Skin epidermis (tissue), 12 donors: Measurements from ENCODE around the gene ATAD5.
"Not testable (repeated sequence)": the region's sequence is repeated elsewhere in the genome, so short reads cannot be mapped to it uniquely, and the experiment has no call there.

ENCODE experiments used
- H3K27ac ChIP-seq, 21 experiments: fragments of 200-600 bp; sonication (generic) in 11 of 21; one replicate each; pipeline ENCODE4 v1.5.0; 2020; ENCODE audit warnings: mild to moderate bottlenecking in 3 of 21, inconsistent platforms in 2 of 21, moderate library complexity in 2 of 21
- H3K4me3 ChIP-seq, 7 experiments: fragments of 200-600 bp; sonication (generic) in 2 of 7; one replicate each; pipeline ENCODE4 v1.5.0; 2020; ENCODE audit warnings: inconsistent platforms in 2 of 7, mild to moderate bottlenecking in 2 of 7, moderate library complexity in 1 of 7

ATAD5 gene, protein sequence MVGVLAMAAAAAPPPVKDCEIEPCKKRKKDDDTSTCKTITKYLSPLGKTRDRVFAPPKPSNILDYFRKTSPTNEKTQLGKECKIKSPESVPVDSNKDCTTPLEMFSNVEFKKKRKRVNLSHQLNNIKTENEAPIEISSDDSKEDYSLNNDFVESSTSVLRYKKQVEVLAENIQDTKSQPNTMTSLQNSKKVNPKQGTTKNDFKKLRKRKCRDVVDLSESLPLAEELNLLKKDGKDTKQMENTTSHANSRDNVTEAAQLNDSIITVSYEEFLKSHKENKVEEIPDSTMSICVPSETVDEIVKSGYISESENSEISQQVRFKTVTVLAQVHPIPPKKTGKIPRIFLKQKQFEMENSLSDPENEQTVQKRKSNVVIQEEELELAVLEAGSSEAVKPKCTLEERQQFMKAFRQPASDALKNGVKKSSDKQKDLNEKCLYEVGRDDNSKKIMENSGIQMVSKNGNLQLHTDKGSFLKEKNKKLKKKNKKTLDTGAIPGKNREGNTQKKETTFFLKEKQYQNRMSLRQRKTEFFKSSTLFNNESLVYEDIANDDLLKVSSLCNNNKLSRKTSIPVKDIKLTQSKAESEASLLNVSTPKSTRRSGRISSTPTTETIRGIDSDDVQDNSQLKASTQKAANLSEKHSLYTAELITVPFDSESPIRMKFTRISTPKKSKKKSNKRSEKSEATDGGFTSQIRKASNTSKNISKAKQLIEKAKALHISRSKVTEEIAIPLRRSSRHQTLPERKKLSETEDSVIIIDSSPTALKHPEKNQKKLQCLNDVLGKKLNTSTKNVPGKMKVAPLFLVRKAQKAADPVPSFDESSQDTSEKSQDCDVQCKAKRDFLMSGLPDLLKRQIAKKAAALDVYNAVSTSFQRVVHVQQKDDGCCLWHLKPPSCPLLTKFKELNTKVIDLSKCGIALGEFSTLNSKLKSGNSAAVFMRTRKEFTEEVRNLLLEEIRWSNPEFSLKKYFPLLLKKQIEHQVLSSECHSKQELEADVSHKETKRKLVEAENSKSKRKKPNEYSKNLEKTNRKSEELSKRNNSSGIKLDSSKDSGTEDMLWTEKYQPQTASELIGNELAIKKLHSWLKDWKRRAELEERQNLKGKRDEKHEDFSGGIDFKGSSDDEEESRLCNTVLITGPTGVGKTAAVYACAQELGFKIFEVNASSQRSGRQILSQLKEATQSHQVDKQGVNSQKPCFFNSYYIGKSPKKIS (N-terminal part only)

DNA sequence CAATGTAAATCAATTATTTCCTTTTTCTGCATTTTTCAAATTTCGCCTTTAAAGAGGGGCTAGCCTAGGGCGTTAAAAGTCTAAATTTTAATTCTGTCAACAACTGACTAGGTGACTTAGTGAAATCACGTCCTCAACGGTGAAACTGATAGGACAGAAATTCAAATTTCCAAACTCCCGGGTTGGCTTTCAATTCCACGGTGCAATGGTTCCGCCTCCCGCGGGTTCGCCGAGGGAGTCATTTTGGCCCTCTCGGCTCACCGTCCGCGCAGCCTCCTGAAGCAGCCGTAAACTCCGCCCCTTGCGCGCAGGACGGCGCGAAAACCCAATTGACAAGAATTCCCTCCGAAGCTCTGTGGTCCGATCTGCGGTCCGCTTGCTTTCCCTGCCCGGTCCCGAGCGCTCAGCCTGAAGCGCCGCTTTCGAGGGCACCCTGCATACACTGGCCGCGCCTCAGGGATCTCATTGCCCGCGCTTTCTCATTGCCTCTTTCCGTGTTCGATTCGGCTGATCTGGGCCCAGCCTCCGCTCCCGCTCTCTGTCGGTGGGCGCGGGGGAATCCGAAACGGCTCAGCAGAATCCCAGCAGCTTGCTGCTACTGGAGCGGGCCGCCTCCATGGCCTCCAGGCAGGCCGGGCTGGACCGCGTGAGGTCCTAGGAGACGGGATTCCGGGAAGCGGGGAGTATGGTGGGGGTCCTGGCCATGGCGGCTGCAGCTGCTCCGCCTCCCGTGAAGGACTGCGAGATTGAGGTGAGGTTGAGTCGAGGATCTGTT, at the start of gene ATAD5:
Gene ATAD5 (plus strand): TSS at position 304 of the 775 bp plus-strand sequence. CDS start 382 bp downstream, at position 686.
- peak within 1 kb of the TSS; percentile 46 to 93 (median 78) for H3K4me3 ChIP-seq
- peak within 1 kb of the TSS in 19 of 21 experiments; percentile 11 to 84 (median 63) for H3K27ac ChIP-seq

DNA sequence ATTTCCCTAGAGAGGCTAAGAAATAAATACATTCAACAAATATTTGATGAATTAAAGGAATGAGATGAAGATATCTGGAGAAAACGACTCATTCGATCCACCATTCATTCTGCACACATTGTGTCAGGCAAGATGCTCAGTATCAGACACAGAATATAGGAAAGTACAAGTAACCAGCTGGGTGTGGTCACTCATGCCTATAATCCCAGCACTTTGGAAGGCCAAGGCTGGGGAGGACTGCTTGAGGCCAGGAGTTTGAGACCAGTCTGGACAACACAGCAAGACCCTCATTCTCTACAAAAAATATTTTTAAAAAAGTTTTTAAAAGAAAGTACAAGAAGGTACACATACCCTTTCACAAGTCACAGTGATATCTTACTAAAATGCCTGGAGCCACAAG, 49.6 kb upstream of the ATAD5 start:
- H3K4me3 ChIP-seq = no peak overlapping the region

DNA sequence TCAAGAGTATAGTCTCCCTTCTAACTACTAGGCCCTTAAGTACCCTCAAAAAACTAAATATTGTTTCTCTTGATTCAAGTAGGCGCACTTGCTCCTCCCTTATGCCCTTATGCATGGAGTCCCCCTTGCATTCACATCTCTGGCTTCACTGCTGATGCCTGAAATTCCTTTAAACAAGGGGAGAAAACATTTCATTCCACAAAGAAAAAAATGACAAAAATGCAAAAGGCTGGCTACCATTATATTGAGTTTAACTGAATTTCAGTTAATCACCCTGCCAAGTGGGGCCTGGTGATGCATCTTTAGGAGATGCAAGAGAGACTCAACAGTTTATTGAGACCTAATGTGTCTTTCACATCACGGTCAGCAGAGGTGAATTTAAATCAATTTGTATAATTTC, 42.8 kb upstream of the ATAD5 start:
- no peak overlapping the region for H3K4me3 ChIP-seq
- H3K27ac ChIP-seq = no peak overlapping the region

More for the DNA sequence above, 49.6 kb upstream of the ATAD5 start:
- H3K27ac ChIP-seq = no peak overlapping the region

DNA sequence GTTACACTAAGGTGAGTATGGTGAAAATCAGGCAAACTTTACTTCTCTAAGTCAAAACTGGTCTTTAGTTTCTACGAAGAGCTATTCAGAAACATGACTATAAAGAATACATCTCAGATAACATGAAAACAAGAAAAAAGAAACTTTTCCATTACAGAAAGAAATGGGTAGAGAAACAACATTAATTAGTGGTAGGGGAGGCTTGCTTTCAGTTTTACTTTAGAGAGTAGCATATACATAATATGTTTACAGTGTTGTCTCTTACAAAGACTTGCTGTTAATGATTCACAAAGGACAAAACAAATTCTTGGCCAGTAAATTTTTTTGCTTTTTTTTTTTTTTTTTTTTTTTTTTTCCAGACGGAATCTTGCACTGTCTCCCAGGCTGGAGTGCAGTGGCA, 41.5 kb upstream of the ATAD5 start:
- peak overlapping the region in 3 of 21 experiments; percentile 8 to 71 (median 9) for H3K27ac ChIP-seq
- no peak overlapping the region for H3K4me3 ChIP-seq

DNA sequence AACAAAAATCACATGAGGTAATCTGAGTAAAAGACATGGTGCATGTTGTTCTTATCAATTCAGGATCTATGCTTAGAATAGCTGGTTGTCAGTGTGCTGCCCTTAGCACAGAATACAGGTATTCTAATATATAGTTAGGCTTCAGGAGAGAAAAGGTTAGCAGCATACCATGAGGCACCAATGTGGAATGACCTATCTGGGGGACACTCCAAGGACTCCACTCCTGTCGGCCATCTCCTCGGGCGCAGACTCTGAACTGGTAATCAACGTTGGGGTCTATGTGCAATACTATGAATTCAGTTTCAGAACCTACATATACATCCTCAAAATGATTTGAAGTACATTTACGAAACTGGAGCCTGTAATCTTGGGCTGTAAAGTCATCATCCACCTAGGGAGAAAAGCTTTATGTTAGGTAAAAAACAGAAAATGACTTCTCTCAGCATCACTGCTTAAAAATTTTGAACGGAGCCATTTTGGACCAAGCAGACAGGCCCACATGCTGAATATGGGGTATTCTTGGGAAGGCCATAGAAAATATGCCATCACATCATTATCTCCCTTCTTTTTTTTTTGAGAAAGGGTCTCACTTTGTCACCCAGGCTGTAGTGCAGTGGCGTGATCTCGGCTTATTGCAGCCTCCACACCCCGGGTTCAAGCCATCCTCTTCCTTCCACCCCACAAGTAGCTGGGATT, 38.3 kb upstream of the ATAD5 start:
- Histone ChIP-seq H3K4me3 (no peak overlapping the region), H3K27ac (no peak overlapping the region)

DNA sequence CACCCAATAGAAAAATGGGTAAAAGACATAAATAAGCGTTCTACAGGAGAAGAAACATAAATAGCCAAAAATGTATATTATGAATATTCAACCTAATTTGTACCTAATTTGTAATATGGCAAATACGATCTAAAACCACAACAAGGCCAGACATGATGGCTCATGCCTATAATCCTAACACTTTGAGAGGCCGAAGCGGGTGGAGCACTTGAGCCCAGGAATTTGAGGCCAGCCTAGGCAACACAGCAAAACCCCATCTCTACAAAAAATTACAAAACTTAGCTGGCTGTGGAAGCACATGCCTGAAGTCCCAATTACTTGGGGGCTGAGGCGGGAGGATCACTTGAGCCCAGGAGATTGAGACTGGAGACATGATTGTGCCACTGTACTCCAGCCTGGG, 37.4 kb upstream of the ATAD5 start:
- peak overlapping the region in 1 of 21 experiments; percentile 13 for H3K27ac ChIP-seq
- no peak overlapping the region for H3K4me3 ChIP-seq

DNA sequence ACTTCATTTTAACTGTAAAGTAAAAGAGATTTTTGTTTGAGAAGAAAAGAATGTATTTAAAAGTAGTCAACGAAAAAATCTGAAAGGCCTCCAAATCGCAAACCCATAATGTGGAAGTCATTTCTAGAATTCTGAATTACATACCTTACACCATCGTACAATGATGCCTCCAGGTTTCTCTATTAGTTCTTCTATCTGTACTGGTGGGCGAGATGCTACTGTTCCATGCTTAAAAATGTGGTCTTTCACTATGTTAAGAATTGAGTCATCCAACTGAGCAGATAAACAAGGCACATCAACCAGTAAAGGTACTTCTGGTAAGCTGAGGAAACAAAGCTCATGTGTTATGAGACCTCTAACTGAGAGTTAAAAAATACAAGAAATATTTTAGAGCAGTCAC, 35.8 kb upstream of the ATAD5 start:
- H3K27ac ChIP-seq = peak overlapping the region in 1 of 21 experiments; percentile 16
- H3K4me3 ChIP-seq = no peak overlapping the region

DNA sequence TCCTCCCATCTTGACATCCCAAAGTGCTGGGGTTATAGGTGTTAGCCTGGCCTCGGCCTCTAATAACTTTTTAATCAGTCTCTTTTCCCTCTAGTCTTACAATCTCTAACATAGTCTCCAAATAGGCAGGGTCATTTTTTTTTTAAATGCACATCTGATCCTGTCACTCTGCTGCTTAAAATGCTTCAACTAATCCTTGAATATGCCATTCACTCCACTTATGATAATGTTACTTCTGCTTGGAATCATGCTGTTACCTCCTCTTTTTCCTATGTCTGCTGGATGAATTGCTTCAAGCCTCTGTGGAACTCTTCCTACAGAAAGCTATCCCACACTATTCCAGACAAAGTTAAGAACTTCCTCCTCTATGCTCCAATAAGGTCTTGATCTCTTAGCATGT, 30.1 kb upstream of the ATAD5 start:
- no peak overlapping the region for H3K4me3 ChIP-seq

DNA sequence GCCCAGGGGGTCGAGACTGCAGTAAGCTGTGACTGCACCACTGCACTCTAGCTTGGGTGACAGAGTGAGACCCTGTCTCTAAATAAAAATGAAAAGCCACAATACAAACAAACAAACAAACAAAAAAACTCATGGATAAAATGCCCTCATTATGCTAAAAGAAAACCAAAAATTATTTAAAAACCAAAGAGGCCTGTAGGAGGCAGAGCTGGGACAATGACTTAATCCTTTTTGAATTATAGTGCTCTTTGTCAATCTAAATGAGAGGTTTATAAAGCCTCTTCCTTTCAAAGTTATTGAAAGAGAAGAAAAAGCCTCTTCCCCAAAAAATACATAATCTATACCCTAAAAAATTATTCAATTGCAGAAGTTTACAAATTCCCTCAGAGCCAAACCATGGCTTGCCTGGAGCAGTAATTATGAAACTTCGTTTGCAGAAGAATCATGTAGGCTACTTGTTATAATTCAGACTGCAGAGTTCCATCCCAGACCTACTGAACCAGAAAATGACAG, 25.8 kb upstream of the ATAD5 start:
- peak overlapping the region in 2 of 21 experiments; percentile 19 to 86 for H3K27ac ChIP-seq
- no peak overlapping the region for H3K4me3 ChIP-seq

More for the DNA sequence above, 30.1 kb upstream of the ATAD5 start:
- no peak overlapping the region for H3K27ac ChIP-seq

DNA sequence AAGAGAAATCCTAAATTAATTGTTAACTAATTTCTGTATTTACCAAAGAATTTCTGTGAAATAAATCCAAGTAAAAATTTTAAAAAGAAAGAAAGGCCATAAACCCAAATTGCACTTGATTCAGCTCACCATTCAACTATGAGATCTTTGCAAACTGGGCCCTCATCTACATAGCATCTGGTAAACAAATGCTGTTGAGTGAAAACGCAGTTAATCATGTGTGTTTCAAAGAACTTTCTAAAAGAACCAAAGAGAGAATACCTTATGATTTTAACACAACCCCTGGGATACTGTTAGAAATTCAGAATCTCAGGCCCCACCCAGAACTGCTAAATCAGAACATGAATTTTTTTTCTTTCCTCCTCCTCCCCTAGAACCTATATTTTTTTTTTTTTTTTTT, 23.9 kb upstream of the ATAD5 start:
- H3K4me3 ChIP-seq = no peak overlapping the region
- H3K27ac ChIP-seq = peak overlapping the region in 6 of 21 experiments; percentile 65 to 94 (median 86)

DNA sequence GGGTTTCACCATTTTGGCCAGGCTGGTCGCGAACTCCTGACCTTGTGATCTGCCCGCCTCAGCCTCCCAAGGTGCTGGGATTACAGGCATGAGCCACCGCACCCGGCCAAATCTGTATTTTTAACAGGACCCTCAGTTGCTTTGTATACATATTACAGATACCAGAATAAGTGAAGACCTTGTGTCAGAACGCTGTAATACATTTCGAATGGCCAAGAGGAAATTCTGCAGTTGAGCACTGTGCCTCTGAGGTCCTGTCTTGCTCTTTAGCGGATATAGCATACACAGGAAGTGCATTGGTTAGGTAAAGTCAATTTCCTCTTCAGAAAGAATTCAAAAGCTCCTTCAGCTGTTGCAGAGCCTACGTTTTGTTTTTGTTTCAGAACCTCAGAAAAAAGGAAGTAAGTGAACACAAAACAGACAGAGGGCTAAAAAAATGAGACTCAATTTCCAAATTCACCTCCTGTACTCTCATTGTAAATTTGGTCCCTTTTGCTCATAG, 22.9 kb upstream of the ATAD5 start:
- peak overlapping the region in 2 of 7 experiments; percentile 1 to 11 for H3K4me3 ChIP-seq
- H3K27ac ChIP-seq = peak overlapping the region in 16 of 21 experiments; percentile 43 to 94 (median 72)

DNA sequence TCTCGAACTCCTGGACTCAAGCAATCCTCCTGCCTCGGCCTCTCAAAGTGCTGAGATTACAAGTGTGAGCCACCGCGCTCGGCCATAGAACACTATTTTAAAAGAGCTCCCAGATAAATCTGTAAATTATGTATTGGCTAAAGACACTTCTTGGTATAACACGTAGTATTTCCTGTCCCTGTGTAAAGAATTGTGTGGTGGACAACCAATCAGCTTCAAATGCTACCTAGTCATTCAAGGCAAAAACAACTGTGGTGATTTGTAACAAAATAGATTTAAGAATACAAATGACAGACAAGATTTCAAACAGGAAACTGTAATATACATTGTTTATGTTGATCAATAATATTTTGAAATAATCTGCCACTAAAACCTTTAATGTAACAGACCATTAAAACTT, 21.9 kb upstream of the ATAD5 start:
- peak overlapping the region in 15 of 21 experiments; percentile 53 to 94 (median 74) for H3K27ac ChIP-seq
- H3K4me3 ChIP-seq = no peak overlapping the region

DNA sequence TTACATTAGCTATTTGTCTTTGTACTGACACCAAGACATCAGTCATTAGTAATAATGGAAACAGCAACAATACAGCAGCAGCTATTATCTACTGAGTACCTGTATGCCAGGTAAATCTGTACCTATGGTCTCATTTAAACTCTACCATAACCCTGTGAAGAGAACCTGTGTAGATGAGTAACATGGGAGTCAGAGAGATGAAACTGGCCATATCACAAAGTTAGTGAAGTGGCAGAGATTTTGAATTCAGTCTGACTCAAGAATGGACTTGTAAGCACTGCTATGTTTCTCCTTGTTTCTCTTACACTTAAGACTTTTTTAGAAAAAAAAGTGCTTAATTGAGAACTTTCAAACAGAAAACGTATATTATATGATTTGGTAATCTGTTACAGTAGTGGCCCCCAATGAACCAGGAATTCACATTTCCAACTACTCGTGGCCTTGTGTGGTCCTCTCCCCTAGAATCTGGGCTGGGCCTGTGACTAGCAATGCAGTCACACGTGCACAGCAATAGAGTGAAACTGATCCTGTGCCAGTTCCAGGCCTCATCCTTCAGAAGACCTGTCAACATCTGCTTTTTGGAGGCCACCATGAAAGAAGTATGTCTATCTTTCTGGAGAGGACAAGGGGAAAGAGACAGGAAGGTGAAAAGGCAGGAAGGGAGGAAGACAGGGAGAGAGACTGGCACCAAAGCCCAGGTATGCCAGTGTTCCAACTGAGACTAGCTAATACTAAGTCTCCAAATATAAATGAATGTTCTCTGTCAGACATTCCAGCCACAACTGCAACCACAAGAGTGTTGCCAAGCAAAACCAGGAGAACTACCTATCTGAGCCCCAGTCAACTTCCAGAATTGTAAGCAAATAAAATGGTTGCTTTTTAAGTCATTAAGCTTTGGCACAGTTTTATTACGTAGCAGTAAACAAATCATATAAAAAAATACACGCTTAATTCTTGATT, 19.3 kb upstream of the ATAD5 start:
- Histone ChIP-seq H3K27ac (peak overlapping the region in 12 of 21 experiments; percentile 11 to 83 (median 44)), H3K4me3 (no peak overlapping the region)

DNA sequence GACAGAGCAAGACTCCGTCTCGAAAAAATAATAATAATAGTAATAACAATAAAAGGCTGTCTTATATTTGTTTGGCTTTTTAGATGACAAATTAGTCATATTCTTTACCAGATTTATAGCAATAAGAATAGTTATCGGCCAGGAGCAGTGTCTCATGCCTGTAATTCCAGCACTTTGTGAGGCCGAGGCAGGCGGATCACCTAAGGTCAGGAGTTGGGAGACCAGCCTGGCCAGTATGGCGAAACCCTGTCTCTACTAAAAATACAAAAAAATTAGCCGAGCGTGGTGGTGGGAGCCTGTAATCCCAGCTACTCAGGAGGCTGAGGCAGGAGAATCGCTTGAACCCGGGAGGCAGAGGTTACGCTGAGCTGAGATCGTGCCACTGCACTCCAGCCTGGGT, 17.5 kb upstream of the ATAD5 start:
- not testable (repeated sequence) for H3K27ac ChIP-seq, H3K4me3 ChIP-seq

DNA sequence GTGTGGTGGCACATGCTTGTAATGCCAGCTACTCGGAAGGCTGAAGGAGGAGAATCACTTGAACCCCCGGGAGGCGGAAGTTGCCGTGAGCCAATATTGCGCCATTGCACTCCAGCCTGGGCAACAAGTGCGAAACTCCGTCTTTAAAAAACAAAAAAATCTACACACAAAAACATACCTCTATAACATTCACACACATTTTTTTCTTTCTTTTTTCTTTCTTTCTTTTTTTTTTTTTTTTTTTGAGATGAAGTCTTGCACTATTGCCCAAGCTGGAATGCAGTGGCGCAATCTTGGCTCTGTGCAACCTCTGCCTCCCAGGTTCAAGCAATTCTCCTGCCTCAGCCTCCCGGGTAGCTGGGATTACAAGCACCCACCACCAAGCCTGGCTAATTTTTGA, 16.9 kb upstream of the ATAD5 start:
- H3K27ac ChIP-seq, H3K4me3 ChIP-seq: not testable (repeated sequence)

DNA sequence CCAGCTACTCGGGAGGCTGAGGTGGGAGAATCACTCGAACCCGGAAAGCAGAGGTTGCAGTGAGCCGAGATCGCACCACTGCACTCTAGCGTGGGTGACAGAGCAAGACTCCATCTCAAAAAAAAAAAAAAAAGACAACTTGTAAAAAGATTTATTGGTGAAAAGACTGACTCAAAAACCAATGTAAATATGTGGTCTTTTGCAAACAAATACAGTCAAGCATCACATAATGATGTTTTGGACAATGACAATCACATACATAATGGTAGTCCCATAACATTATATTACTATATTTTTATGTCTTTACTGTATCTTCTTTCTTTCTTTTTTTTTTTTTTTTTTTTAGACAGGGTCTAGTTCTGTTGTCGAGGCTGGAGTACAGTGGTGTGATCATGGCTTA, 15.6 kb upstream of the ATAD5 start:
- Histone ChIP-seq H3K4me3 (no peak overlapping the region), H3K27ac (no peak overlapping the region)
